ENCODE data around the gene CHST7.

CHST7 gene

GRCh38 chrX:46647251-46647650 lies 73.7 kb downstream of the CHST7 start:
- H3K27me3 ChIP-seq (ENCODE audit: low read length): no peaks in the 10 kb centered on the region
- no peak overlapping the region for H3K4me2 ChIP-seq (ENCODE audit: low read depth, low read length, poor library complexity, severe bottlenecking)

More at GRCh38 chrX:46647251-46647650, 73.7 kb downstream of the CHST7 start:
- Histone ChIP-seq H3K27ac (ENCODE audit: low read depth, low read length) (no peak overlapping the region), H2AFZ (ENCODE audit: low read depth, low read length, severe bottlenecking) (no peak overlapping the region), H4K20me1 (ENCODE audit: low read depth, low read length) (no peaks in the 10 kb centered on the region), H3K79me2 (ENCODE audit: insufficient read depth, low read length) (no peaks in the 10 kb centered on the region), H3K4me3 (ENCODE audit: insufficient read depth, low read length, poor library complexity, severe bottlenecking) (no peak overlapping the region), H3K9me3 (ENCODE audit: insufficient read depth, low read length) (no peaks in the 10 kb centered on the region), H3K36me3 (ENCODE audit: low read length) (no peaks in the 10 kb centered on the region), H3K9ac (ENCODE audit: low read length) (no peak overlapping the region), H3K9me2 (replicated peaks; ENCODE audit: insufficient read depth, low read length) (no peaks in the 10 kb centered on the region), H3F3A (ENCODE audit: insufficient read depth) (no peaks in the 10 kb centered on the region)
- TF ChIP-seq EZH2phosphoT487 (conservative IDR thresholded peaks at IDR 0.05; ENCODE audit: low read length): no peak
- TF ChIP-seq CTCF (IDR thresholded peaks at IDR 0.05; ENCODE audit: insufficient read depth, low read length, poor library complexity, severe bottlenecking): no peak

All from SU-DHL-6 (cell line).